ENCODE measurements around the gene CMTM8.

Gene CMTM8

DNA sequence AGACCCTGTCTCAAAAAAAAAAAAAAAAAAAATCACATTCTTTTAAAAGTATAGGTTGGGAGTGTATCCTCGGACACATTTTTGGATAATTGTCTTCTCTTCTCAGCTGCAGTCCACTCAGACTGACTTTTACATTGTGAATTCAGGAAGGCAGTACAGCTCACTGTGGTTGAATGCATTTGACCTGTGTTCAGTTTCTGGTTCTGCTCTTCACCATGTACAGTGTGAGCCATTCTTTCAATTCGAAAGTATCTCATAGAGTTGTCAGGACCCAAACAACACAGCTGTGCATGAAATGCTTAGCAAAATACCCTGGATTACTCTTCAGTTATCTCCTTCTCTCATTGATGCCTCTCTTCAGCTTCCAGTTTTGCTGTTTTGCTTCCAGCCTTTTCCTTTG lies 5.0 kb downstream of the CMTM8 start:
- no peak overlapping the region for H3K27ac ChIP-seq
- H3K4me3 ChIP-seq, result no peak overlapping the region
- TF ChIP-seq, protein P1, sequence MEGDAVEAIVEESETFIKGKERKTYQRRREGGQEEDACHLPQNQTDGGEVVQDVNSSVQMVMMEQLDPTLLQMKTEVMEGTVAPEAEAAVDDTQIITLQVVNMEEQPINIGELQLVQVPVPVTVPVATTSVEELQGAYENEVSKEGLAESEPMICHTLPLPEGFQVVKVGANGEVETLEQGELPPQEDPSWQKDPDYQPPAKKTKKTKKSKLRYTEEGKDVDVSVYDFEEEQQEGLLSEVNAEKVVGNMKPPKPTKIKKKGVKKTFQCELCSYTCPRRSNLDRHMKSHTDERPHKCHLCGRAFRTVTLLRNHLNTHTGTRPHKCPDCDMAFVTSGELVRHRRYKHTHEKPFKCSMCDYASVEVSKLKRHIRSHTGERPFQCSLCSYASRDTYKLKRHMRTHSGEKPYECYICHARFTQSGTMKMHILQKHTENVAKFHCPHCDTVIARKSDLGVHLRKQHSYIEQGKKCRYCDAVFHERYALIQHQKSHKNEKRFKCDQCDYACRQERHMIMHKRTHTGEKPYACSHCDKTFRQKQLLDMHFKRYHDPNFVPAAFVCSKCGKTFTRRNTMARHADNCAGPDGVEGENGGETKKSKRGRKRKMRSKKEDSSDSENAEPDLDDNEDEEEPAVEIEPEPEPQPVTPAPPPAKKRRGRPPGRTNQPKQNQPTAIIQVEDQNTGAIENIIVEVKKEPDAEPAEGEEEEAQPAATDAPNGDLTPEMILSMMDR (IDR thresholded peaks at IDR 0.05), result no peak
- no peak for DNase-seq (ENCODE audit: low spot score)

DNA sequence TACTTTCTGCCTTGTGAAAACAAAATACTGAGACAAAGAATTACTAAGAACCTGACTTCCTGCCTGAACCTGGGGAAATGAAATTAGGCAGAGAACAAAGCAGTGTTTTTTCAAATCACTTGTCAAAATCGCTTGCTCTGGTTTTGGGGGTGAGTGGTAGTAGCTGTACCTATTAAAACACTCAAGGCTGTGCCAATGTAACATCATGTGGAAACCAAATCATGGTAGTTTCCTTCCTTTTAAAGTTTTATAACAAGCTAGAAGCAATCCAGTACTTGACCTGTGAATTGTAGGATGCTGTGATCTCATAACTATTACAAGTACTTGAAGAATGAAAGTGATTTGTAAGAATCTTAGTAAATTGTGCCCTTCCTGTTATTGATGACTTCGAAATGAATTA lies 6.7 kb downstream of the CMTM8 start:
- DNase-seq (ENCODE audit: low spot score), result no peak
- no peak overlapping the region for H3K4me3 ChIP-seq
- TF ChIP-seq, protein P1 (IDR thresholded peaks at IDR 0.05), result no peak
- no peak overlapping the region for H3K27ac ChIP-seq

DNA sequence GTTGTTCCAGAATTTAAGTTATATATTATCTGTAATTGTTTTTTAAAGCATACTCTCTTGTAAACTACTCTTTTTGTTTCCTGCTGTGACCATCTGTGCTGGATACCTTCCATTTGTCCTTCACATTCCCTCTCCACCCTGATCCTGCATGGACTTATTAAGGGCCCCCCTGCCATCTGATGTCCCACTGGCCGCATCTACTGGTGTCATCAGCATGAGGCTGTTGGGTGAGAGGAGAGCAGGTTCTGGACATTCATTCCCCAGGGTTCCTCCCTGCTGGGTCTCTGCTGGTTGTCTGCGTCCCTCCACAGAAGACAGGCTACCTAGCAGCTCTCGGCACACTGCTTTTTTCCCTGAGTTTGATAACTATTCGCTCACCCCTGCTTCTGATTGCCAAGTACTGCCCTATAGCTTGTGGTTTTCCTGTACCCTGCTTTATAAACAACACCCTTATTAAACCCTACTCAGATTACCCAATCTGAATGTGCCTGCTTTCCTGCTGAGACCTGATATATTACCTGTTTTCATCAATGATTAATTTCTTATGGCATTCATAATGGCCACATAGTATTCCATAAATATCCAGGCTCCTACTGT lies 7.7 kb downstream of the CMTM8 start:
- TF ChIP-seq, protein P1 (IDR thresholded peaks at IDR 0.05), result no peak
- H3K27ac ChIP-seq, result no peak overlapping the region

DNA sequence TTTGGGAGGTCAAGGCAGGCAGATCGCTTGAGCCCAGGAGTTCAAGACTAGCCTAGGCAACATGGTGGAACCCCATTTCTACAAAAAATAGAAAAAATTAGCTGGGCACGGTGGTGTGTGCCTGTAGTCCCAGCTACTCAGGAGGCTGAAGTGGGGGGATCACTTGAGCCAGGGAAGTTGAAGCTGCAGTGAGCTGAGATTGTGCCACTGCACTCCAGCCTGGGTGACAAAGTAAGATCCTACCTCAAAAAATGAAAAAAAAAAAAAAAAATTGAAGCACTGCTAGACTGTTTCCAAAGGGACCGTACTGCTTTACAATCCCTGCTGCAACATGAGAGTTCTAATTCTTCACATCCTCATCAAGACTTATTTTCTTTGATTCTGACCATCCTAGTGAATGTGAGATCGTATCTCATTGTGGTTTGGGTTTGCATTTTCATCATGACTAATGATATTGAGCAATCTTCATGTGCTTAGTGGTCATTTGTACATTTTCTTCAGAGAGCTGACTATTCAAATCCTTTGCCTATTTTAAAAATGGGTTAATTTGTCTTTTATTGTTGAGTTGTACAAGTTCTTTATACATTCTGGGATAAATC lies 10.8 kb downstream of the CMTM8 start:
- TF ChIP-seq, protein P1 (IDR thresholded peaks at IDR 0.05), result no peak
- H3K4me3 ChIP-seq, result no peak overlapping the region
- no peak for DNase-seq (ENCODE audit: low spot score)
- H3K27ac ChIP-seq, result no peak overlapping the region

More for the DNA sequence above, 7.7 kb downstream of the CMTM8 start:
- DNase-seq (ENCODE audit: low spot score), result no peak
- no peak overlapping the region for H3K4me3 ChIP-seq

DNA sequence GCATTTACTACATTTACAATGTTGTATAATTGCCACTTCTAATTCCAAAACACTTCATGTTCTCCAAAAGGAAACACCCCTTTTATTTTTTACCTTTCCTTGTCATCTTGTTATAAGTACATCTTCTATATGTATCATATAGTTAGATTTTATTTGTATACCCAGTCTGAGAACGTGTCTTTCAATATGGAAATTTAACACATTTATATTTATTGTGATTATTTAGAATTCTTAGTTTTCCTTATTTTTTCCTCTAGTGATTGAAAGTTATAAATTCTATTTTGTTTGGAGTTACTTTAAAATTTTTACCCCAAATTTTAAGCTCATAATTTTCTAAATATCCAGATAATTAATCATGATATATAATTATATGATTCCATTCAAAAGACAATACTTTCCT lies 15.8 kb downstream of the CMTM8 start:
- no peak overlapping the region for H3K4me3 ChIP-seq
- TF ChIP-seq, protein P1 (IDR thresholded peaks at IDR 0.05), result no peak
- H3K27ac ChIP-seq, result no peak overlapping the region
- no peak for DNase-seq (ENCODE audit: low spot score)

DNA sequence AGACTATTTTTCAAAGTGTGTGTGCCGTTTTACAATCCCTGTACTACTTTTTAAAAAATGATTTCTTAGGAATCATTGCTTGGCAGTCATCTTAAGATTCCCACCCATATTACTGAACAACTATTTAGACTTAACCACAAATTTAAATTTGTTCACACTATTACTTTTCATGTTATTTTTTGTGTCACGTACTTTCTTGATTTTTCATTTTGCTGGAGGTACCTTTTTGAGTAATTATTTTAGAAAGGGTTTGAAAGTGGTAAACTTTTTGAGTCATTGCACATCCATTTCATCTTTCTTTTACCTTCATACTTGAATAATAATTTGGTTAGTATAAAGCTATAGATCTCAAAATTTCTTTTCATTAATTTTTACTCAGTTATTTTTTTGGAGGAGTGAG lies 16.9 kb downstream of the CMTM8 start:
- TF ChIP-seq, protein P1 (IDR thresholded peaks at IDR 0.05), result no peak
- no peak for DNase-seq (ENCODE audit: low spot score)
- no peak overlapping the region for H3K4me3 ChIP-seq
- no peak overlapping the region for H3K27ac ChIP-seq

DNA sequence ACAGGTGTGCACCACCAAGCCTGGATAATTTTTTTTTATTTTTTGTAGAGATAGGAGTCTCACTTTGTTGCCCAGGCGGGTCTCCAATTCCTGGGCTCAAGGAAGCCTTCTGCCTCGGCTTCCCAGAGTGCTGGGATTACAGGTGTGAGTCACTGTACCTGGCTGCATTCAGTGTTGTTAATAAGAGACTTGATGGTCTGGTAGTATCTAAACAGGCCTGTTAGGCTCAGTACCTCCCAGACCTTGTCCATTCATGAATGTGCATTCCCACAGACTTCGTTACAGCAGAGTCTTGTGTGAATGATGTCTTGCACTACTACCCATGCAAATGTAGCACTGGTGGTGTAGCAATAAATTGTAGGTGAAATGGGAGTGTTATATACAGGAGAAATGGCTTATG lies 17.7 kb downstream of the CMTM8 start:
- no peak for DNase-seq (ENCODE audit: low spot score)
- Histone ChIP-seq H3K4me3 (no peak overlapping the region), H3K27ac (no peak overlapping the region)
- TF ChIP-seq, protein P1 (IDR thresholded peaks at IDR 0.05), result no peak

All from coronary artery (tissue), 2 donors.